Osteocyte (in vitro differentiated cells): Measurements from ENCODE around the gene COL23A1. TPM values are rescaled to one million over a fixed set of nuclear protein-coding genes. Genes with fewer than 3 reads are reported as not detected.

ENCODE experiments used
- DNase-seq: peaks from one replicate; pipeline ENCODE4 v3.0.0; 2021; ENCODE audit warnings: mixed read lengths; ENCODE audit not compliant: unreplicated experiment; ENCODE audit errors: extremely low spot score
- H3K27ac Mint-ChIP-seq: one replicate; pipeline ENCODE4 v1.8.0; 2021; ENCODE audit warnings: mild to moderate bottlenecking, mixed read lengths; ENCODE audit not compliant: unreplicated experiment
- H3K27me3 Mint-ChIP-seq: one replicate; pipeline ENCODE4 v1.8.0; 2021; ENCODE audit warnings: mixed read lengths; ENCODE audit not compliant: unreplicated experiment
- H3K36me3 Mint-ChIP-seq: one replicate; pipeline ENCODE4 v1.8.0; 2021; ENCODE audit warnings: mixed read lengths; ENCODE audit not compliant: unreplicated experiment
- H3K4me1 Mint-ChIP-seq: one replicate; pipeline ENCODE4 v1.8.0; 2021; ENCODE audit warnings: mixed read lengths; ENCODE audit not compliant: unreplicated experiment
- H3K4me3 Mint-ChIP-seq: one replicate; pipeline ENCODE4 v1.8.0; 2021; ENCODE audit warnings: mild to moderate bottlenecking, moderate library complexity, mixed read lengths; ENCODE audit not compliant: unreplicated experiment
- H3K9me3 Mint-ChIP-seq: one replicate; pipeline ENCODE4 v1.8.0; 2021; ENCODE audit warnings: mixed read lengths; ENCODE audit not compliant: unreplicated experiment
- CTCF ChIP-seq: fragments of 200-600 bp; sonication (generic); IDR thresholded peaks from 2 replicates; pipeline ENCODE4 v1.5.0; 2021; ENCODE audit warnings: antibody characterized with exemption, mild to moderate bottlenecking, moderate library complexity
- total RNA-seq: library from RNA; stranded (reverse); gene quantifications from 2 replicates; pipeline ENCODE4 v1.2.1, GENCODE V29; 2021

The COL23A1 gene
- total RNA-seq, 1 donor from 2014 or later: not detected

GRCh38 chr5:178426326-178427130 is 163.7 kb downstream of the COL23A1 start:
- peak; percentile 78 for DNase-seq
- peaks cover 3% of the 10 kb centered on the region for H3K9me3 Mint-ChIP-seq
- no peak for TF ChIP-seq CTCF
- H3K4me1 Mint-ChIP-seq: no peaks in the 10 kb centered on the region
- no peaks in the 10 kb centered on the region for H3K27me3 Mint-ChIP-seq
- H3K4me3 Mint-ChIP-seq: no peak overlapping the region
- H3K27ac Mint-ChIP-seq: no peak overlapping the region
- H3K36me3 Mint-ChIP-seq: no peaks in the 10 kb centered on the region

DNA sequence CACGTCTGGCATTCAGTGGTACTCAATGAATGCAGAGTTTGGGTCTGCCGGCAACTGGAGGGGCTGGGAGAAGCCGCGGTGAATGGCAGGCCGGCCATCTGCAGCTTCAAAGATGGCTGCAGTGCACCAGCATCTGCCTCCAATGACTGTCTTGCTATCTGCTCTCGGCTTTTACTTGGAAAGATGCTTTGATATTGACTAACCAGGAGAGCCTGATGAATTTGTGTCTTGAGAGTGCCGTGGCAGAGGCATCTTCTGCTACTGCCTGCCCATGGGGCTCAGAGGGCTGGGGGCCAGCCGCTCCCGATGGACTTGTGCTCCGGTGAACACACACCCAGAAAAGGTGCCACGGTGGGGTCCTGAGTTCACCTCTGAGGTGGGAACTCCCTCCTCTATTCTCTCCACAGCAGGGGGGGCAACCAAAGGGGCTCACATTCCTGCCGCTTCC is 164.5 kb downstream of the COL23A1 start:
- no peaks in the 10 kb centered on the region for H3K36me3 Mint-ChIP-seq
- peak; percentile 64 for DNase-seq
- H3K27me3 Mint-ChIP-seq: no peaks in the 10 kb centered on the region
- TF ChIP-seq CTCF: no peak
- no peaks in the 10 kb centered on the region for H3K4me1 Mint-ChIP-seq
- no peak overlapping the region for H3K4me3 Mint-ChIP-seq
- H3K9me3 Mint-ChIP-seq: peaks cover 1% of the 10 kb centered on the region
- no peak overlapping the region for H3K27ac Mint-ChIP-seq

DNA sequence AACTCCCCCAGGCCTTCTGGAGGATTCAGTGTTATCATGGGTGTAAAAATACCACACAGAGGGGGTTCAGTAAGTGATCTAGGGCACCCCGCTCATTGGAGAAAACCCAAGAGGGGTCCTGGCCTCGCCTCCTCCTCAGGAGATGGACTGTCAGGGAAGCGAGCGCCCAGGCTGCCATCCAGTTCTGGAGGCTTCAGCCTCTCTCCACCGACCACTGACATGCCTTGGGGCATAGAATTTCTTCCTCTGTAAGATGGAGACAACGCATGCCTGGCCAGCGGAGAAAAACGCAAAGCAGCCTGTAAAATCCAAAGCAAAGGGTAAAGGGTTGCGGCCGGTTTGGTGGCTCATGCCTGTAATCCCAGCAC is 165.4 kb downstream of the COL23A1 start:
- Mint-ChIP-seq H3K9me3 (no peaks in the 10 kb centered on the region), H3K36me3 (no peaks in the 10 kb centered on the region), H3K4me1 (no peaks in the 10 kb centered on the region), H3K27ac (no peak overlapping the region), H3K27me3 (no peaks in the 10 kb centered on the region), H3K4me3 (no peak overlapping the region)
- TF ChIP-seq CTCF: no peak
- DNase-seq: peak; percentile 70

DNA sequence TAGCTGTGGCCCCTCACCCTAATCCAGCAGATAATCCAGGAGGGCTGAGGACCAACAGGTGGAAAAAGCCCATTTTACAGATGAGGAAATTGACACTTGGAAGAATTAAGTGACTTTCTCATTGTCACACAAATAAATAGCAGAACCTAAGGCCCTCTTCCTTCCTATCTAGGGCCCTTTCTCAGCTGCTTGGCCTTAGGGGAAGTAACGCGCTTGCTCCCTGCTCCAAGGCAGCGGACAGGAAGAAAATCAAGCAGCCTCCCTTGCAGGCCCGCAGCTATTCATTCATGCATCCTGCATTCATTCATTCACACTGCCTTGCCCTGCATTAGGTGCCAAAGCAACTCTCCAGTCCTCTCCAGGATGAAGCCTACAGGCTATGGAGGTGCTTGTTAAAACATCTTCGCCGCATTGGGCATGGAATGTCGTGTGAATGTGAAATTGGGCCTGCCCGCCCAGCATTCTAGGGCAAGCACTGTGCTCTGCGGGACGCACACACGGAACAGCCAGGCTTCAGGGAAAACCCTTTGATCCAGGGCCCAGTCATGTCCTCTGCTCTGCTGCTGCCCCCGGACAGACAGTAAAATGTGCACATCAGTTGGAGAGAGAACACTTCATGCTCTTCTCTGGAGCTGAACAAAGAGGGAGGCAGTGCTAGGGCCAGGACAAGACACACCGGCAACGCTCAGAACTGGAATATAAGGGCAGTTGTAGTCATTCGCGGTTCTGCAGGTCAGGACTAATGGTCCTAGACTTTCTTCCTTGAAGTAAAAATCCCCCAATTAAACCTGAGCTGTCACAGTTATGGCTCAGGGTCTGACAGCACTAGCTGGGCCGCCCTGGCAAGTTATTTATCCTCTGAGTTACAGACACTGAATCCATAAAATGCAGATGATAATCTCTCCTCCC is 166.0 kb downstream of the COL23A1 start:
- no peak for TF ChIP-seq CTCF
- Mint-ChIP-seq H3K27me3 (no peaks in the 10 kb centered on the region), H3K4me3 (no peak overlapping the region), H3K36me3 (no peaks in the 10 kb centered on the region), H3K27ac (no peak overlapping the region), H3K4me1 (no peaks in the 10 kb centered on the region), H3K9me3 (no peaks in the 10 kb centered on the region)
- DNase-seq: peak; percentile 73

DNA sequence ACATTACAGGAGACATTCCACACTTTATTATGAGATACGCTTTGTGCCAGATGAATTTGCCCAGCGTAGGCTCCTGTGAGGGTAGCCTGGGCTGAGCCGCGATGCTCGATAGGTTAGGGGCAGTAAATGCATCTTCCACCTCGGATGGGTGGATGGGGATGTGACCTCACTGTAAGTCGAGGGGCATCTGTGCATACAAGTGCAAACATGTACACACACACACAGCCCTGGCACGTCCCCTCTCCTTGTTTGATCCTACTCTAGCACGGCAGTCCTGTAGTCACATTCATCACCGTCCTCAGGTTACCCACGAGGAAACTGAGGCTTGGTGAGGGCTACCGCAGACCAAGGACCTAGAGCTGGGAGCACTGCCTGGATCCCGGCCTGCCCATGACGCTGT is 166.8 kb downstream of the COL23A1 start:
- TF ChIP-seq CTCF: no peak
- peak; percentile 66 for DNase-seq
- Mint-ChIP-seq H3K36me3 (no peaks in the 10 kb centered on the region), H3K27ac (no peak overlapping the region), H3K4me1 (no peaks in the 10 kb centered on the region), H3K9me3 (no peaks in the 10 kb centered on the region), H3K4me3 (no peak overlapping the region), H3K27me3 (no peaks in the 10 kb centered on the region)
